ENCODE measurements around the gene LPCAT1. TPM values are rescaled to one million over a fixed set of nuclear protein-coding genes. Genes with fewer than 3 reads are reported as not detected.

Gene LPCAT1
- total and polyA plus RNA-seq, 8 donors, result 5.2 to 229 (median 14.4) TPM

DNA sequence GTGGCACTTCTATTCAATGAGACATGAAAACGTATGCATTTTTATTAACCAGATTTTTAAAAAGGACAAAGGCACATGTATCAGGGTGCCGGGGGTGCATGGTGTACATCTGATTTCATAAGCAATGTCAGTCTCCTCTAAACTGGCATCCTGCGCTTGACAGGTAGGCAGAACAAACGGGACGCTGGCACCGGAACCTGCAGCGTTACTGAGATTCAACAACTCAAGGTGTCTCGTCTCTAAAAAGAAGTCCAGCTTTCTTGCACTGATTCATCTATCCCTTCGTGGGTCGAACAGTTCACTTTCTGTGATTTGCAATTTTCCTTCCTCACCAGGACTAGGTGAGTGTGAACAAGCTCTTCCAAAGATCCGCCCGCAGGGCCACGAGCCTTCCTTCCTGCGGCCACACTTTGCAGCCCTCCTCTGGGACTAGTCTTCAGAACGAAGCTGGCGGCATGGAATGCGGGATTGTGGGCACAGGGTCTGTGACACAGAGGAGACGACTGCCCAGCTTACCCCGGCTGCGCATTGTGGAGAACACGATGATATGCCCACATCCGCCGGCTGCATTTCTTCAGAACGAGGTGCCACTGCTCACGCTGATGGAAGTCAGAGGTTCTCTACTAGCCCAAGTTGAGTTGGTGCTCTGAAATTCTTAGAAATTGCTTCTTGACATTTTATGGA, 85.7 kb downstream of the LPCAT1 start:
- intact Hi-C loops (cut with DNase I; ENCODE audit: low total_unique reads), result no loop called here
- TF ChIP-seq POLR2A (IDR thresholded peaks at IDR 0.05) (no peak), POLR2AphosphoS5 (IDR thresholded peaks at IDR 0.05) (no peak), EP300 (IDR thresholded peaks at IDR 0.05) (no peak)
- TF ChIP-seq, protein P1, sequence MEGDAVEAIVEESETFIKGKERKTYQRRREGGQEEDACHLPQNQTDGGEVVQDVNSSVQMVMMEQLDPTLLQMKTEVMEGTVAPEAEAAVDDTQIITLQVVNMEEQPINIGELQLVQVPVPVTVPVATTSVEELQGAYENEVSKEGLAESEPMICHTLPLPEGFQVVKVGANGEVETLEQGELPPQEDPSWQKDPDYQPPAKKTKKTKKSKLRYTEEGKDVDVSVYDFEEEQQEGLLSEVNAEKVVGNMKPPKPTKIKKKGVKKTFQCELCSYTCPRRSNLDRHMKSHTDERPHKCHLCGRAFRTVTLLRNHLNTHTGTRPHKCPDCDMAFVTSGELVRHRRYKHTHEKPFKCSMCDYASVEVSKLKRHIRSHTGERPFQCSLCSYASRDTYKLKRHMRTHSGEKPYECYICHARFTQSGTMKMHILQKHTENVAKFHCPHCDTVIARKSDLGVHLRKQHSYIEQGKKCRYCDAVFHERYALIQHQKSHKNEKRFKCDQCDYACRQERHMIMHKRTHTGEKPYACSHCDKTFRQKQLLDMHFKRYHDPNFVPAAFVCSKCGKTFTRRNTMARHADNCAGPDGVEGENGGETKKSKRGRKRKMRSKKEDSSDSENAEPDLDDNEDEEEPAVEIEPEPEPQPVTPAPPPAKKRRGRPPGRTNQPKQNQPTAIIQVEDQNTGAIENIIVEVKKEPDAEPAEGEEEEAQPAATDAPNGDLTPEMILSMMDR (IDR thresholded peaks at IDR 0.05), result no peak
- H3K27me3 ChIP-seq, result peaks cover 0 to 60% (median 19%) of the 10 kb centered on the region in 3 donors
- DNase-seq, result no peak
- no peaks in the 10 kb centered on the region for H3K4me1 ChIP-seq
- H3K4me3 ChIP-seq, result no peak overlapping the region
- H3K36me3 ChIP-seq, result no peaks in the 10 kb centered on the region
- WGBS, 5 donors, result 84 to 90% (median 86%) methylated on average over 18 to 25 of the region's 25 CpGs
- no peak overlapping the region for H3K27ac ChIP-seq
- no peaks in the 10 kb centered on the region for H3K9me3 ChIP-seq

DNA sequence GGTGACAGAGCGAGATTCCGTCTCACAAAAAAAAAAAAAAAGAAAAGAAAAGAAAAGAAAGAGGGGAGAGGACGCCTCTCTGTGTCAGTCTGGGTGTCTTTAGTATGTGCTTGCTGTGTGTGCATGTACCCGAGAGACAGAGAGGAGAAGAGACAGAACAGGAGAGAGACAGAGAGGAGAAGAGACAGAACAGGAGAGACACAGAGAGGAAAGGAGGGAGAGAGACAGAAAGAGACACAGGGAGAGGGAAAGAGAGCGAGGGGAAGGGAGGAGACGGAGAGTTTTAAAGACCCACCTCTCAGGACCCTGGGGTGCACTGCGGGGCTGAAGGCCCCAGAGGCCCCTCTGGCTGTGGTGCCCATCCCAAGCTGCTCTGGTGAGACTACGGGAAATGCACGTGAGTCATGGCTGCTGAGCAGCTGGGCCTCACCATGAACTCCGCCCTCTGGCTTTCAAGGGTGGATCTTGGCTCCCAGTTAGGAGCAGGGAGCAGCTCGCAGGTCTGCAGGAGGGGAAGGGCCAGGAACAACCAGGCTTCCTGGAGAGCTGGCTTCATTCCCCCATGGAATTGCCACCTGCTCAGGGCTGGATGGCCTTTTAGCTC, 86.4 kb downstream of the LPCAT1 start:
- TF ChIP-seq POLR2AphosphoS5 (IDR thresholded peaks at IDR 0.05), result no peak
- no peak for TF ChIP-seq POLR2A (IDR thresholded peaks at IDR 0.05)
- TF ChIP-seq EP300 (IDR thresholded peaks at IDR 0.05), result no peak
- TF ChIP-seq, protein P1 (IDR thresholded peaks at IDR 0.05), result no peak
- H3K27ac ChIP-seq, result no peak overlapping the region
- H3K27me3 ChIP-seq, result peaks cover 0 to 53% (median 12%) of the 10 kb centered on the region in 3 donors
- H3K4me3 ChIP-seq, result no peak overlapping the region
- WGBS, 5 donors, result 47 to 63% (median 54%) methylated on average over 10 to 11 of the region's 11 CpGs
- H3K4me1 ChIP-seq, result no peaks in the 10 kb centered on the region
- DNase-seq, result peak; percentile 27 to 37
- intact Hi-C loops (cut with DNase I; ENCODE audit: low total_unique reads), result no loop called here
- no peaks in the 10 kb centered on the region for H3K36me3 ChIP-seq
- H3K9me3 ChIP-seq, result peaks cover 0 to under 1% (median 0%) of the 10 kb centered on the region in 4 donors

DNA sequence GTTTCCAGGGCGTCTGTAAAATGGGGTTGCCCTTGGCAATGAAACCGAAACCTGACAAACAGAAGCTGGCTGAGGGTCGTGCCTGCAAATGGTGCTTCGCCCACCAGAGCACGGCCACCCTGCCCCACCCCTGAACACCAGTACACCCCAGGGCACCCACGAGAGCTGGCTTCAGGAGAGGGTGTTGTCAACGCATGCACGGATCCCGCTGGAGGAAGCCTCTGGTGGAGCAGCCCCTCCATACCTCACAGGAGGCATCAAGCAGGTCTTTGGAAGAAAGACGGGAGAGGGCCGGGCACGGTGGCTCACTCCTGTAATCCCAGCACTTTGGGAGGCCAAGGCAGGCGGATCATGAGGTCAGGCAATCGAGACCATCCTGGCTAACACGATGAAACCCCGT, 87.1 kb downstream of the LPCAT1 start:
- WGBS, 5 donors, result 85 to 92% (median 88%) methylated on average over 16 of the region's 16 CpGs
- Histone ChIP-seq H3K27me3 (peaks cover 0 to 46% (median 5%) of the 10 kb centered on the region in 3 donors), H3K36me3 (no peaks in the 10 kb centered on the region), H3K27ac (no peak overlapping the region), H3K4me1 (no peaks in the 10 kb centered on the region), H3K9me3 (peaks cover 0 to 6% (median 0%) of the 10 kb centered on the region in 4 donors), H3K4me3 (no peak overlapping the region)
- TF ChIP-seq POLR2A (IDR thresholded peaks at IDR 0.05) (no peak), POLR2AphosphoS5 (IDR thresholded peaks at IDR 0.05) (no peak), EP300 (IDR thresholded peaks at IDR 0.05) (no peak)
- TF ChIP-seq, protein P1 (IDR thresholded peaks at IDR 0.05), result no peak
- DNase-seq, result peak in 1 of 2 donors; percentile 21
- intact Hi-C loops (cut with DNase I; ENCODE audit: low total_unique reads), result no loop called here

DNA sequence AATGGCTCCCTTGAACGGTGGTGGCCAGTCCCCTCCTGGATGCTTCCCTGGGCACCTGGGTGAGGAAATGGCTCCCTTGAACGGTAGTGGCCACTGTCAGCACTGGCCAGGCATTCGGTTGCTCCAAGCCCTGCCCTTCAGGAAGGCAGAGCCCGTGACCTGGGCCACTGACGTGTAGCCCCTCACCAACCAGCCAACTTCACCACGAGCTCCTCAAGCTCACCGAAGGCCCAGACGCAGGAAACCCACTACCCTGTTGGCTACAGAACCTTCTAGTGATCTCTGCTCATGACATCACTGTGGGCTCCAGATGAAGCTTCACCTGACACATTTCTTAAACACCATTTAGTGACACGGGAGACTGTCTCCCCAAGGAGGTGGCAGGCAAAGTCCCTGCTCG, 87.7 kb downstream of the LPCAT1 start:
- H3K4me3 ChIP-seq, result no peak overlapping the region
- no peak for DNase-seq
- TF ChIP-seq POLR2A (IDR thresholded peaks at IDR 0.05), result no peak
- TF ChIP-seq, protein P1 (IDR thresholded peaks at IDR 0.05), result no peak
- TF ChIP-seq EP300 (IDR thresholded peaks at IDR 0.05), result no peak
- no peak for TF ChIP-seq POLR2AphosphoS5 (IDR thresholded peaks at IDR 0.05)
- H3K4me1 ChIP-seq, result no peaks in the 10 kb centered on the region
- 76 to 85% (median 79%) methylated on average over 9 to 10 of the region's 10 CpGs for WGBS, 5 donors
- H3K36me3 ChIP-seq, result no peaks in the 10 kb centered on the region
- H3K9me3 ChIP-seq, result peaks cover 0 to 10% (median 0%) of the 10 kb centered on the region in 4 donors
- intact Hi-C loops (cut with DNase I; ENCODE audit: low total_unique reads), result no loop called here
- H3K27me3 ChIP-seq, result peaks cover 0 to 40% (median 0%) of the 10 kb centered on the region in 3 donors
- no peak overlapping the region for H3K27ac ChIP-seq

Data from stomach (tissue), 9 donors.